Measurements from ENCODE around the gene BMAL2.

The BMAL2 gene

DNA sequence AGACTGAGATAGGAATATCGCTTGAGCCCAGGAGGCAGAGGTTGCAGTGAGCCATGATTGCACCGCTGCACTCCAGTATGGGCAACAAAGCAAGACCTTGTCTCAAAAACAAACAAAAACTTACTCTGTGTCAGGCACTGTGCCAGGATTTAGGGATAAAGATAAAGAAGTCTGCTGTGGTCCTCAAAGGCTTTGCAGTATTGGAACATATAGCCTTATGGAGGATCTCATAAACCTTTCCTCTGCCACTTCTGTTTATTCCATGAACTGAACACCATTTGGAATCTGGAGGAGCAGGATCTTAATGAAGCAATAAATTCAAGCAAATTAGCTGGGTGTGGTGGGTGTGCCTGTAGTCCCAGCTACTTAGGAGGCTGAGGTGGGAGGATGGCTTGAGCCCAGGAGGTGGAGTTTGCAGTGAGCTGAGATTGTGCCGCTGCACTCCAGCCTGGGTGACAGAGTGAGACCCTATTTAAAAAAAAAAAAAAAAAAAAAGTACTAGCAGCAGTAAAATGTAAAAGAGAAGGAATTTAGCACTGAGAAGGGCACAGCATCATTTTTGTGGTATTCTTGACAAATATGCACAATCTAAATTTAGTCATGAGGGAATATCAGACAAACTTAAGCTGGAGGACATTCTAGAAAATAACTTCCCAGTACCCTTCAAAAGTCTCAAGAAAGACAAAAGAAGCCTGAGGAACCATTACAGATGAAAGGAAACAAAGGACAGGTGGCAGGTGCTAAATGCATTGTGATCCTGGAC, 27.1 kb downstream of the BMAL2 start:
- DNase-seq: no peak

DNA sequence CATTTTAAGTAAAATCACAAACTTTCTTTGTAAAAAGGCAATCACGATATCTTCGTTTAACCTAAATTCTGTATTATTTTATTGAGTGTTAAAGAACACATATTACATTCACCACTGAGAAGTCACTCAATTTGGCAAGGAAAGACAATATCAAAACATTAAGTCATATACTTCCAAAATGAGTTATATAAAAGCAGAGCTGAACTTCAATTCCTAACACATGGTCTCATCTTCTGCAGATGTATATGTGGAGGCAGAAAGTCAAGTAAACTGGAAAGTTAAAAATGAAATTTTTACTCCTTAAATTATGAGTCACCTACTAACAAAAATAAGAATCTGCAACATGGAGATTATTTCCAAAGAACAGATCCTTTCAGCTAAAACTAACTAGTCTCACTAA, 28.7 kb downstream of the BMAL2 start:
- no peak for DNase-seq

DNA sequence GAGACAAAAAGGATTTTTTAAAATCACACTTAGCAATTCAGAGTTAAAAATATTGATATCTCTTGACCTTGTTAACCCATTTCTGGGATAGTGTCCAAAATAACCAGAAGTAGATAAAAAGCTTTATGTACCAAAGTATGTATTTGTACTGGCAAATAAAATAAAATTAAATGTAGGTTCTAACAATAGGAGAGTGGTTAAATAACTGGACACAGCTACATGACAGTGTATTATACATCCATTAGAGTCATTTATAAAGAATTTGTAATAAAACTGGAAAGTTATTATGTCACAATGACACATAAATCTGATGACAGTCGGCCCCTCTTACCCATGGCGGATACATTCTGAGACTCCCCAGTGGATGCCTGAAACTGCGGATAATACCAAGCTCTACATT, 34.0 kb downstream of the BMAL2 start:
- no peak for DNase-seq

DNA sequence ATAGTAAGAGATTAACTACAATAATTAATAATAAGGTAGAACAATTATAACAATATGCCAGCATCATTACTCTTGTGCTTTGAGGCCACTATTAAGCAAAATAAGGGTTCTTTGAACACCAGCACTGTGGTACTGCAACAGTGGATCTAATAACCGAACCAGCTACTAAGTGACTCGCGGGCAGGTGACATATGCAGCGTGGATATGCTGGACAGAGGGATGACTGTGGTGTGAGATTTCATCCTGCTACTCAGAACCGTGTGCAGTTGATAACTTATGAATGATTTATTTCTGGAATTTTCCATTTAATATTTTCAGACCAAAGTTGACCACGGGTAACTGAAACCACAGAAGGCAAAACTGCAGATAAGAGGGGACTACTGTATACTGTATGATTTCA, 34.4 kb downstream of the BMAL2 start:
- DNase-seq: no peak

DNA sequence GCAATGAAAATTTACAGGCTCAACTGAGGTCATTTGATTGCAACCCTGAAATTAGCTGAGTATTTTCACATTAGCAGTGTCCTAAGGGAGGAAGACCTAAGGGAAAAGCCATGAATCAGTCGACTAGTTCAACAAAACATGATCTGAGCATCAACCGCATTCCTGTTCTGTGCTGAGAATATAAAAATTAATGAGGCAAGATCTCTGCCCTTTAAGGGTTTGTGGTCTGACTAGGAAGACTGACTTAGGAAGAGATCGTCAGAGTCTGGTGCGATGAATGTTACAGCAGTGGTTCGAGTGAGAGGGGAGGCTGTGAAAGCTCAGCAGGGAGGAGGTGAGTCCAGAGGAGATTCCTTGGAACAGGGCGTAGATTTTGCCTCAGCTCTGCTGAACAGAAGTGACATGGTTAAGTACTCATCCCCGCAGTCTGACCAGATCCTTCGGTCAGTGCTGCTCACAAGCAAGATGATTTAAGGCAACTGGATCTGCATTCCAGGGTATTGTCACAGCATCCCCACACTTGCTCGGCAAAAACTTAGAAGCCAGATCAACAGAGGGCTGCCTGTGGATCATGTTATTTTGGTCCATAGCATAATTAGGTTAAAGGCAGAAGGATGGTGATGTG, 49.6 kb downstream of the BMAL2 start:
- no peak for DNase-seq

Data from NCI-H187 (cell line).